Neuronal stem cell (in vitro differentiated cells): ENCODE results near the gene SCFD2.
"Not testable (repeated sequence)": the region's sequence is repeated elsewhere in the genome, so short reads cannot be mapped to it uniquely, and the experiment has no call there.

Experiments
- DNase-seq: peaks from one replicate; pipeline ENCODE4 v3.0.0-alpha.2; 2013; ENCODE audit warnings: low spot score
- H2AFZ ChIP-seq: one replicate; pipeline ENCODE4 v1.6.1; 2013; ENCODE audit warnings: mild to moderate bottlenecking, low read length, inconsistent platforms
- H2AK5ac ChIP-seq: 2 replicates; pipeline ENCODE4 v1.6.1; 2013; ENCODE audit warnings: low read depth, mild to moderate bottlenecking, inconsistent platforms, low read length, moderate library complexity, mixed read lengths
- H2BK120ac ChIP-seq: 2 replicates; pipeline ENCODE4 v1.6.1; 2013; ENCODE audit warnings: low read depth, mild to moderate bottlenecking, inconsistent platforms, low read length, moderate library complexity, mixed read lengths
- H2BK12ac ChIP-seq: one replicate; pipeline ENCODE4 v1.6.1; 2013; ENCODE audit warnings: low read length, inconsistent platforms
- H2BK15ac ChIP-seq: 2 replicates; pipeline ENCODE4 v1.6.1; 2013; ENCODE audit warnings: mild to moderate bottlenecking, low read length, inconsistent platforms, mixed read lengths
- H2BK5ac ChIP-seq: one replicate; pipeline ENCODE4 v1.6.1; 2013; ENCODE audit warnings: inconsistent platforms, mild to moderate bottlenecking, low read length, moderate library complexity
- H3K14ac ChIP-seq: one replicate; pipeline ENCODE4 v1.6.1; 2013; ENCODE audit warnings: low read length, inconsistent platforms
- H3K18ac ChIP-seq: 2 replicates; pipeline ENCODE4 v1.6.1; 2013; ENCODE audit warnings: low read length, inconsistent platforms
- H3K23ac ChIP-seq: 2 replicates; pipeline ENCODE4 v1.6.1; 2013; ENCODE audit warnings: low read depth, mild to moderate bottlenecking, mixed read lengths, low read length, inconsistent platforms; ENCODE audit not compliant: poor library complexity
- H3K27ac ChIP-seq: replicated peaks from 3 replicates; pipeline ENCODE4 v1.5.1; 2013; ENCODE audit warnings: low read length, inconsistent platforms
- H3K27me3 ChIP-seq, 3 experiments: 2 replicates each; pipeline ENCODE4 v1.6.1; 2013; ENCODE audit warnings: low read length in 3 of 3, mild to moderate bottlenecking in 2 of 3, inconsistent platforms in 1 of 3, low read depth in 1 of 3, mixed read lengths in 1 of 3, moderate library complexity in 1 of 3; ENCODE audit not compliant: control insufficient read depth in 3 of 3, insufficient read depth in 3 of 3
- H3K36me3 ChIP-seq, 2 donors: replicated peaks in 1 of 2; 2 replicates each; pipeline ENCODE4 v1.6.1; 2013; ENCODE audit warnings: low read length in 2 of 2; ENCODE audit not compliant: control insufficient read depth in 2 of 2, insufficient read depth in 2 of 2
- H3K4ac ChIP-seq: 2 replicates; pipeline ENCODE4 v1.6.1; 2013; ENCODE audit warnings: inconsistent platforms, mild to moderate bottlenecking, low read length, moderate library complexity
- H3K4me1 ChIP-seq, 2 donors: 1 replicate in 1 of 2; 2 replicates in 1 of 2; pipeline ENCODE4 v1.6.1; 2013; ENCODE audit warnings: low read length in 2 of 2, low read depth in 1 of 2; ENCODE audit not compliant: control insufficient read depth in 2 of 2, insufficient read depth in 1 of 2
- H3K4me2 ChIP-seq: one replicate; pipeline ENCODE4 v1.6.1; 2013; ENCODE audit warnings: mild to moderate bottlenecking, low read length, inconsistent platforms; ENCODE audit not compliant: insufficient read depth, poor library complexity, severe bottlenecking
- H3K4me3 ChIP-seq, 2 donors: 2 replicates each; pipeline ENCODE4 v1.5.1; 2013; ENCODE audit warnings: low read length in 2 of 2, mild to moderate bottlenecking in 2 of 2, inconsistent platforms in 1 of 2, moderate library complexity in 1 of 2
- H3K79me1 ChIP-seq: one replicate; pipeline ENCODE4 v1.6.1; 2013; ENCODE audit warnings: low read depth, mild to moderate bottlenecking, inconsistent platforms, low read length, moderate library complexity
- H3K9ac ChIP-seq: one replicate; pipeline ENCODE4 v1.6.1; 2013; ENCODE audit warnings: mild to moderate bottlenecking, low read depth, low read length, inconsistent platforms; ENCODE audit not compliant: poor library complexity
- H3K9me3 ChIP-seq, 2 donors: replicated peaks in 1 of 2; 2 replicates each; pipeline versions ENCODE3 to v1.6.1; 2013; ENCODE audit warnings: low read length in 2 of 2, mild to moderate bottlenecking in 2 of 2, inconsistent platforms in 1 of 2, low read depth in 1 of 2, mixed read lengths in 1 of 2, moderate library complexity in 1 of 2; ENCODE audit not compliant: control insufficient read depth in 2 of 2, insufficient read depth in 1 of 2
- H4K8ac ChIP-seq: one replicate; pipeline ENCODE4 v1.6.1; 2013; ENCODE audit warnings: low read depth, mild to moderate bottlenecking, inconsistent platforms, low read length, moderate library complexity
- H4K91ac ChIP-seq: one replicate; pipeline ENCODE4 v1.6.1; 2013; ENCODE audit warnings: low read length, low read depth, mild to moderate bottlenecking, inconsistent platforms; ENCODE audit not compliant: poor library complexity
- WGBS, 2 donors: extraction: QIAGEN DNeasy Blood & Tissue Kit; methylation state at CpG; one replicate each; pipeline ENCODE4 v1.1.7; 2013; ENCODE audit warnings: missing lambda C conversion rate in 2 of 2, mixed read lengths in 1 of 2; ENCODE audit not compliant: insufficient read length in 2 of 2, insufficient replicate concordance in 1 of 2; ENCODE audit errors: extremely low coverage in 2 of 2; 5-methylcytosine and 5-hydroxymethylcytosine counted together

SCFD2 gene

GRCh38 chr4:53346392-53346791 is 19.5 kb downstream of the SCFD2 start:
- H3K27me3 ChIP-seq, H2AK5ac ChIP-seq, H3K36me3 ChIP-seq, H3K18ac ChIP-seq, H3K27ac ChIP-seq, H2AFZ ChIP-seq, H2BK5ac ChIP-seq, H3K4me1 ChIP-seq, H2BK12ac ChIP-seq, H3K9me3 ChIP-seq, H3K79me1 ChIP-seq, H4K91ac ChIP-seq, H3K9ac ChIP-seq, H4K8ac ChIP-seq, H2BK120ac ChIP-seq, H3K14ac ChIP-seq, H3K4me2 ChIP-seq, DNase-seq, H3K4ac ChIP-seq, H2BK15ac ChIP-seq, H3K23ac ChIP-seq, H3K4me3 ChIP-seq: not testable (repeated sequence)
- no CpG with 5 or more reads among the region's 2 CpGs for WGBS, 2 donors

GRCh38 chr4:53340145-53340544 is 25.7 kb downstream of the SCFD2 start:
- not testable (repeated sequence) for H4K91ac ChIP-seq, H2AK5ac ChIP-seq, H3K18ac ChIP-seq, H2AFZ ChIP-seq, H2BK12ac ChIP-seq, H4K8ac ChIP-seq, H3K9me3 ChIP-seq, DNase-seq, H3K23ac ChIP-seq, H3K36me3 ChIP-seq, H2BK15ac ChIP-seq, H3K4me1 ChIP-seq, H3K27me3 ChIP-seq, H2BK120ac ChIP-seq, H3K79me1 ChIP-seq, H2BK5ac ChIP-seq, H3K4me3 ChIP-seq, H3K4me2 ChIP-seq, H3K4ac ChIP-seq, H3K9ac ChIP-seq, H3K27ac ChIP-seq
- no CpG with 5 or more reads among the region's 12 CpGs for WGBS, 2 donors
- peak overlapping the region; percentile 38 for H3K14ac ChIP-seq

GRCh38 chr4:53334916-53335315 is 30.9 kb downstream of the SCFD2 start:
- not testable (repeated sequence) for H3K9me3 ChIP-seq, H3K4me2 ChIP-seq, H2BK12ac ChIP-seq, H2BK5ac ChIP-seq, H4K8ac ChIP-seq, H3K4ac ChIP-seq, H4K91ac ChIP-seq, DNase-seq, H3K9ac ChIP-seq, H3K36me3 ChIP-seq, H2AFZ ChIP-seq, H2AK5ac ChIP-seq, H3K27ac ChIP-seq, H3K23ac ChIP-seq, H3K14ac ChIP-seq, H2BK120ac ChIP-seq, H2BK15ac ChIP-seq, H3K4me1 ChIP-seq, H3K79me1 ChIP-seq, H3K18ac ChIP-seq, H3K27me3 ChIP-seq, H3K4me3 ChIP-seq
- WGBS, 2 donors: no CpG with 5 or more reads among the region's 6 CpGs

GRCh38 chr4:53326535-53326934 is 39.3 kb downstream of the SCFD2 start:
- no peak overlapping the region for H4K91ac ChIP-seq
- no peaks in the 10 kb centered on the region for H3K9me3 ChIP-seq
- H3K14ac ChIP-seq: no peak overlapping the region
- H2BK120ac ChIP-seq: no peak overlapping the region
- WGBS, 2 donors: no CpG with 5 or more reads among the region's 3 CpGs
- DNase-seq: no peak
- H3K27me3 ChIP-seq: no peaks in the 10 kb centered on the region
- H2BK12ac ChIP-seq: no peak overlapping the region
- no peak overlapping the region for H2BK15ac ChIP-seq
- H3K4me2 ChIP-seq: no peak overlapping the region
- peaks cover 3% of the 10 kb centered on the region for H3K79me1 ChIP-seq
- H3K9ac ChIP-seq: no peak overlapping the region
- no peak overlapping the region for H3K18ac ChIP-seq
- no peaks in the 10 kb centered on the region for H3K4me1 ChIP-seq
- no peak overlapping the region for H2AK5ac ChIP-seq
- H3K4ac ChIP-seq: no peak overlapping the region
- no peak overlapping the region for H2BK5ac ChIP-seq
- H3K23ac ChIP-seq: no peak overlapping the region
- no peak overlapping the region for H4K8ac ChIP-seq
- H3K27ac ChIP-seq: no peak overlapping the region
- H3K36me3 ChIP-seq: no peaks in the 10 kb centered on the region
- no peak overlapping the region for H2AFZ ChIP-seq
- no peak overlapping the region for H3K4me3 ChIP-seq
